A549 (cell line): ENCODE measurements around the gene AKAP6. TPM values are rescaled to one million over a fixed set of nuclear protein-coding genes. Genes with fewer than 3 reads are reported as not detected.

Experiments used
- ATAC-seq, 2 experiments: fragments of 200-7000 bp in 1 of 2; fragments of >200 bp in 1 of 2; cut with Nextera tagmentation in 1 of 2; cut with Tn5 transposase in 1 of 2; 3 replicates each; pipeline versions ENCODE4 v1.8.0 to v1.9.1; 2018 to 2020; ENCODE audit warnings: mild to moderate bottlenecking in 1 of 2, moderate library complexity in 1 of 2
- CTCF ChIA-PET: fragments of 300-600 bp; sonication (Branson Sonifier 250); formaldehyde crosslinking; extraction: SDS; loops from one replicate; lab custom pipeline; 2021; ENCODE audit warnings: antibody characterized with exemption, inconsistent platforms; lab: Yijun Ruan, JAX
- POLR2A ChIA-PET: fragments of 350-600 bp; formaldehyde crosslinking; extraction: SDS; loops from one replicate; lab custom pipeline; 2021; ENCODE audit warnings: antibody characterized with exemption, inconsistent platforms; lab: Yijun Ruan, JAX
- DNase-seq, 2 experiments: peaks; one replicate each; pipeline versions ENCODE4 v3.0.0 to v3.0.0-alpha.2; 2011 to 2016; ENCODE audit warnings: low read depth in 1 of 2, low spot score in 1 of 2
- FAIRE-seq: peaks from 2 replicates; lab custom pipeline; 2011; peaks lifted over from hg19 to GRCh38; lab: Jason Lieb, UNC
- H3K27ac ChIP-seq, 2 experiments: fragments of >200 bp; sonication (Bioruptor Twin); formaldehyde crosslinking; 3 replicates each; pipeline ENCODE4 v1.5.1; 2016 to 2017
- H3K4me1 ChIP-seq: fragments of >200 bp; sonication (Bioruptor Twin); formaldehyde crosslinking; 3 replicates; pipeline ENCODE4 v1.6.1; 2016
- H3K4me2 ChIP-seq: fragments of >200 bp; sonication (Bioruptor Twin); formaldehyde crosslinking; 3 replicates; pipeline ENCODE4 v1.6.1; 2016
- H3K4me3 ChIP-seq: fragments of >200 bp; sonication (Bioruptor Twin); formaldehyde crosslinking; 3 replicates; pipeline ENCODE4 v1.5.1; 2016
- H3K9me3 ChIP-seq: fragments of >200 bp; sonication (Bioruptor Twin); formaldehyde crosslinking; 3 replicates; pipeline ENCODE4 v1.6.1; 2016
- ATOH8 ChIP-seq: fragments of 250-450 bp; sonication (Bioruptor Pico); IDR thresholded peaks from 2 replicates; pipeline ENCODE4 v1.5.0; 2020; ENCODE audit warnings: low read depth, mild to moderate bottlenecking, moderate library complexity
- BCL3 ChIP-seq: fragments of >200 bp; sonication (Bioruptor Twin); formaldehyde crosslinking; IDR thresholded peaks from 3 replicates; pipeline ENCODE4 v1.6.1; 2016
- CBX2 ChIP-seq: fragments of 200-600 bp; sonication (generic); IDR thresholded peaks from 2 replicates; pipeline ENCODE4 v1.6.1; 2016; ENCODE audit warnings: low read depth, mild to moderate bottlenecking, borderline replicate concordance
- CEBPB ChIP-seq, 2 experiments: fragments of >200 bp in 1 of 2; sonication (Bioruptor Twin) in 1 of 2; formaldehyde crosslinking in 1 of 2; IDR thresholded peaks; 2 replicates each; pipeline ENCODE4 v1.6.1; 2012 to 2016
- CTCF ChIP-seq: fragments of >200 bp; sonication (Bioruptor Twin); formaldehyde crosslinking; IDR thresholded peaks from 3 replicates; pipeline ENCODE4 v1.5.1; 2016
- E2F6 ChIP-seq: IDR thresholded peaks from 2 replicates; pipeline ENCODE4 v1.6.1; 2012; ENCODE audit warnings: low read depth, borderline replicate concordance
- EHMT2 ChIP-seq: fragments of 200-600 bp; sonication (generic); IDR thresholded peaks from 2 replicates; pipeline ENCODE4 v1.6.1; 2016; ENCODE audit warnings: antibody characterized with exemption, low read depth, mild to moderate bottlenecking, moderate library complexity
- EP300 ChIP-seq, 2 experiments: fragments of >200 bp; sonication (Bioruptor Twin); formaldehyde crosslinking; IDR thresholded peaks; 2 replicates in 1 of 2; 3 replicates in 1 of 2; pipeline ENCODE4 v1.6.1; 2016 to 2017
- GATA3 ChIP-seq: IDR thresholded peaks from 2 replicates; pipeline ENCODE4 v1.6.1; 2012; ENCODE audit warnings: borderline replicate concordance
- HDAC2 ChIP-seq: fragments of 200-600 bp; sonication (generic); IDR thresholded peaks from 2 replicates; pipeline ENCODE4 v1.6.1; 2016
- HOXB13 ChIP-seq: fragments of 250-450 bp; sonication (Bioruptor Pico); IDR thresholded peaks from 2 replicates; pipeline ENCODE4 v1.5.0; 2020; ENCODE audit warnings: low read depth, mild to moderate bottlenecking, moderate library complexity
- KDM1A ChIP-seq: fragments of 200-600 bp; sonication (generic); IDR thresholded peaks from 2 replicates; pipeline ENCODE4 v1.6.1; 2016; ENCODE audit warnings: low read depth, mild to moderate bottlenecking
- KDM5A ChIP-seq: fragments of 200-600 bp; sonication (generic); IDR thresholded peaks from 2 replicates; pipeline ENCODE4 v1.6.1; 2016; ENCODE audit warnings: antibody characterized with exemption, mild to moderate bottlenecking
- MAFK ChIP-seq: fragments of 450-650 bp; IDR thresholded peaks from 2 replicates; pipeline ENCODE4 v1.6.1; 2014; ENCODE audit not compliant: partially characterized antibody
- MYC ChIP-seq: IDR thresholded peaks from 2 replicates; pipeline ENCODE4 v1.6.1; 2012; ENCODE audit warnings: mild to moderate bottlenecking, inconsistent platforms, low read length, improper control_type of control experiment, borderline replicate concordance
- NFE2L2 ChIP-seq: fragments of 150-350 bp; conservative IDR thresholded peaks from 2 replicates; pipeline ENCODE4 v1.6.1; 2014; ENCODE audit warnings: low read length
- PBX3 ChIP-seq: IDR thresholded peaks from 2 replicates; pipeline ENCODE4 v1.6.1; 2012
- POLR2A ChIP-seq: IDR thresholded peaks from 2 replicates; pipeline ENCODE4 v1.6.1; 2012; ENCODE audit warnings: mild to moderate bottlenecking, low read length
- POLR2AphosphoS2 ChIP-seq: conservative IDR thresholded peaks from 2 replicates; pipeline ENCODE4 v1.6.1; 2012; ENCODE audit warnings: low read length, improper control_type of control experiment, inconsistent platforms
- RARB ChIP-seq: fragments of 250-450 bp; sonication (Bioruptor Pico); IDR thresholded peaks from 2 replicates; pipeline ENCODE4 v1.8.0; 2021; ENCODE audit warnings: mild to moderate bottlenecking, moderate library complexity
- REST ChIP-seq: fragments of 200-600 bp; sonication (generic); IDR thresholded peaks from 2 replicates; pipeline ENCODE4 v1.6.1; 2016; ENCODE audit warnings: antibody characterized with exemption, mild to moderate bottlenecking, moderate library complexity
- RFX5 ChIP-seq: fragments of 450-650 bp; IDR thresholded peaks from 2 replicates; pipeline ENCODE4 v1.7.1; 2014; ENCODE audit warnings: antibody characterized with exemption, mild to moderate bottlenecking, moderate library complexity
- USF2 ChIP-seq: fragments of 450-650 bp; IDR thresholded peaks from 2 replicates; pipeline ENCODE4 v1.6.1; 2014; ENCODE audit warnings: antibody characterized with exemption
- ZNF302 ChIP-seq: fragments of 250-450 bp; sonication (Bioruptor Pico); IDR thresholded peaks from 2 replicates; pipeline ENCODE4 v1.9.0; 2021; ENCODE audit warnings: inconsistent platforms, mild to moderate bottlenecking, moderate library complexity
- ZSCAN20 ChIP-seq: fragments of 250-450 bp; sonication (Bioruptor Pico); IDR thresholded peaks from 2 replicates; pipeline ENCODE4 v1.8.0; 2022; ENCODE audit warnings: mild to moderate bottlenecking, moderate library complexity
- WGBS: methylation state at CpG from one replicate; pipeline ENCODE4 v1.1.6; 2017; ENCODE audit errors: missing lambda C conversion rate; 5-methylcytosine and 5-hydroxymethylcytosine counted together
- polyA plus RNA-seq, 4 experiments: library from polyadenylated mRNA; depleted of rRNA in 3 of 4; stranded (reverse); fragments of >200 nt; fragmentation: RNase III in 1 of 4; extraction: RNeasy Plus Mini Kit Qiagen cat#74134 plus additional on column Dnase treatment in 1 of 4; gene quantifications; 2 replicates in 3 of 4; 3 replicates in 1 of 4; pipeline ENCODE4 v1.2.3, GENCODE V29; 2011 to 2017

The AKAP6 gene
- polyA plus RNA-seq, 2 of the 4 experiments (the other 2 are of a cell fraction) = 0.27 to 1.9 TPM

GRCh38 chr14:32438517-32438916, 109.4 kb downstream of the AKAP6 start:
- 83% methylated on average over 1 of the region's 1 CpG for WGBS
- no peak for ATAC-seq

GRCh38 chr14:32443890-32444661, 115.0 kb downstream of the AKAP6 start:
- no peak for ATAC-seq
- Histone ChIP-seq H3K9me3 (no peaks in the 10 kb centered on the region), H3K4me3 (no peak overlapping the region), H3K4me2 (no peak overlapping the region), H3K4me1 (no peaks in the 10 kb centered on the region), H3K27ac (no peak overlapping the region)
- no peak for DNase-seq
- ChIA-PET POLR2A (no interaction called here), CTCF (no interaction called here)
- TF ChIP-seq PBX3 = no peak
- TF ChIP-seq NFE2L2 = no peak
- no peak for TF ChIP-seq RARB (CRISPR knock-in tag)
- TF ChIP-seq KDM1A = no peak
- TF ChIP-seq E2F6 = no peak
- no peak for TF ChIP-seq HDAC2
- no peak for TF ChIP-seq ZSCAN20 (CRISPR knock-in tag)
- TF ChIP-seq POLR2A = no peak
- TF ChIP-seq EP300 (IDR thresholded peaks at IDR 0.05) = no peak
- TF ChIP-seq MAFK = no peak
- TF ChIP-seq CTCF = no peak
- TF ChIP-seq ZNF302 (CRISPR knock-in tag) = no peak
- no peak for TF ChIP-seq USF2
- no peak for TF ChIP-seq CEBPB (IDR thresholded peaks at IDR 0.05)
- no peak for TF ChIP-seq GATA3
- no peak for TF ChIP-seq KDM5A
- TF ChIP-seq ATOH8 (CRISPR knock-in tag) = no peak
- TF ChIP-seq RFX5 = no peak
- TF ChIP-seq BCL3 = no peak
- TF ChIP-seq REST = no peak
- no peak for FAIRE-seq
- whole genome bisulfite sequencing = 73% methylated on average over 3 of the region's 3 CpGs

More at GRCh38 chr14:32438517-32438916, 109.4 kb downstream of the AKAP6 start:
- no peak for DNase-seq
- Histone ChIP-seq H3K27ac (no peak overlapping the region), H3K4me3 (no peak overlapping the region), H3K4me2 (no peak overlapping the region), H3K9me3 (no peaks in the 10 kb centered on the region)
- CTCF ChIA-PET = no interaction called here
- FAIRE-seq = no peak
- TF ChIP-seq CBX2 (no peak), MYC (no peak), POLR2AphosphoS2 (no peak), HOXB13 (no peak), EHMT2 (no peak), RFX5 (no peak)
- TF ChIP-seq, all 56 proteins: peak for 0
- POLR2A ChIA-PET = no interaction called here
- no peaks in the 10 kb centered on the region for H3K4me1 ChIP-seq
